Adrenal gland (tissue), 5 donors: ENCODE results near the gene LYRM2.

Experiments used
- CTCF ChIP-seq, 6 experiments: fragments of 450-650 bp in 4 of 6; fragments of 200-600 bp in 2 of 6; sonication (generic) in 1 of 6; IDR thresholded peaks; 1 replicate in 5 of 6; 2 replicates in 1 of 6; pipeline versions ENCODE4 v1.5.1 to v1.8.0; 2016 to 2021; ENCODE audit warnings: antibody characterized with exemption in 6 of 6, mild to moderate bottlenecking in 2 of 6, moderate library complexity in 1 of 6
- POLR2A ChIP-seq, 2 donors: fragments of 450-650 bp; IDR thresholded peaks; one replicate each; pipeline ENCODE4 v1.6.1; 2017; ENCODE audit warnings: antibody characterized with exemption in 2 of 2, mild to moderate bottlenecking in 2 of 2, moderate library complexity in 1 of 2
- donor health status: DM: no; HTN: no; CAD: no.

DNA sequence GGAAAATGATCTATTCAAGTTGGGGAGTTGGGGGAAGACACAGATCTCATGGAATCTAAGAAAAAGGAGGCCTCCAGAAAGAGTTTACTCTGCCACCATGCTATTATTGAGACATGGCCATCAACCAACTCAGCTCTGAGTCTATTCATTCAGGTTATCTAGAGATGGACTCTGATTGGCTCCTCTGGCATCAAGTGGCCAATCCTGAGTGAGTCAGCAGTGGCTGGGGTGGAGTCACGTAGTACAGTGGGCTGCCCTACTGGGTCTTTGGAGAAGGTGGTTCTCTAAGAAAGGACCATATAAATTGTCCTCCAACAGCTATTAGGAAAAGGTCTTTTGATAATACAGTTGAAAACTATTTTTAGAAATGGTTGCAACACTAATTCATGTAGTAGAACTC, 42.1 kb downstream of the LYRM2 start:
- no peak for TF ChIP-seq POLR2A (IDR thresholded peaks at IDR 0.05)
- TF ChIP-seq CTCF (IDR thresholded peaks at IDR 0.05): no peak
